GM12873 (cell line): Measurements from ENCODE around the gene EIF3F.

ENCODE experiments used
- TF ChIP-seq, protein P1 (sequence below): IDR thresholded peaks from 2 replicates; pipeline ENCODE4 v1.5.1; 2012; ENCODE audit warnings: low read depth, mild to moderate bottlenecking, moderate library complexity, low read length, control low read depth; ENCODE audit not compliant: insufficient read depth; ENCODE audit errors: missing control alignments

The EIF3F gene

DNA sequence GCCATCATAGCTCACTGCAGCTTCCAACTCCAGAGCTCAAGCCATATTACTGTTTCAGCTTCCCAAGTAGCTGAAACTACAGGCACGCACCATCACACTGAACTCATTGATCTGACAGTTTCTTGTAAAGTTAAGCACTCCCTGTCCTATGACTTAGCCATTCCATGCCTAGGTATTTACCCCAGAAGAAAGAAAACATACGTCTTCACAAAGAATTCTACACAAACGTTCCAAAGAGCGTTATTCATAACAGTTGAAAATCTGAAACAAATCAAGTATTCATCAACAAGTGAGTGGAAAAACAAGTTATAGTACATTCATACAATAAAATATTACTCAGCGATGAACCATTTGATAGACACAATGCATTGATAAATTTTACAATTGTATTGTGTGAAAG, 14.1 kb upstream of the EIF3F start:
- TF ChIP-seq, protein P1, sequence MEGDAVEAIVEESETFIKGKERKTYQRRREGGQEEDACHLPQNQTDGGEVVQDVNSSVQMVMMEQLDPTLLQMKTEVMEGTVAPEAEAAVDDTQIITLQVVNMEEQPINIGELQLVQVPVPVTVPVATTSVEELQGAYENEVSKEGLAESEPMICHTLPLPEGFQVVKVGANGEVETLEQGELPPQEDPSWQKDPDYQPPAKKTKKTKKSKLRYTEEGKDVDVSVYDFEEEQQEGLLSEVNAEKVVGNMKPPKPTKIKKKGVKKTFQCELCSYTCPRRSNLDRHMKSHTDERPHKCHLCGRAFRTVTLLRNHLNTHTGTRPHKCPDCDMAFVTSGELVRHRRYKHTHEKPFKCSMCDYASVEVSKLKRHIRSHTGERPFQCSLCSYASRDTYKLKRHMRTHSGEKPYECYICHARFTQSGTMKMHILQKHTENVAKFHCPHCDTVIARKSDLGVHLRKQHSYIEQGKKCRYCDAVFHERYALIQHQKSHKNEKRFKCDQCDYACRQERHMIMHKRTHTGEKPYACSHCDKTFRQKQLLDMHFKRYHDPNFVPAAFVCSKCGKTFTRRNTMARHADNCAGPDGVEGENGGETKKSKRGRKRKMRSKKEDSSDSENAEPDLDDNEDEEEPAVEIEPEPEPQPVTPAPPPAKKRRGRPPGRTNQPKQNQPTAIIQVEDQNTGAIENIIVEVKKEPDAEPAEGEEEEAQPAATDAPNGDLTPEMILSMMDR: no peak

DNA sequence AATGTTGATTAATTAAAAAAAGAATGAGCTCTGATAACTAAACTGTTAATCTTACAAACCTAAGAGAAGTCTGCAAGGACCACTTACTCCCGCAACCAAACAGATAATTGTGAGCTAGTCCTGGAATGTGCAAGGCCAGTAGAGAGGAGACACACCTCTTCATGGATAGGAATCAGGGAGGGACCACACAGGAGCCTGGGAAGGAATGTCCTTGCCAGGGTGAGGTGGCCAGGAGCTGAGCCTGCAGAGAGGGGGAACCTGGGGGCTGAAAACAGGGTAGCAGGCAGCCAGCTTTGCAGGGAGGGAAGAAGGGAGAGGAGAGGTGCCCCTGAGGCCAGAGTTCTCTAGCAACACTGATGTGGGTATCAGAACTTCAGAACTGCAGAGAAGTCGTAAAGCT, 12.5 kb upstream of the EIF3F start:
- TF ChIP-seq, protein P1: no peak

DNA sequence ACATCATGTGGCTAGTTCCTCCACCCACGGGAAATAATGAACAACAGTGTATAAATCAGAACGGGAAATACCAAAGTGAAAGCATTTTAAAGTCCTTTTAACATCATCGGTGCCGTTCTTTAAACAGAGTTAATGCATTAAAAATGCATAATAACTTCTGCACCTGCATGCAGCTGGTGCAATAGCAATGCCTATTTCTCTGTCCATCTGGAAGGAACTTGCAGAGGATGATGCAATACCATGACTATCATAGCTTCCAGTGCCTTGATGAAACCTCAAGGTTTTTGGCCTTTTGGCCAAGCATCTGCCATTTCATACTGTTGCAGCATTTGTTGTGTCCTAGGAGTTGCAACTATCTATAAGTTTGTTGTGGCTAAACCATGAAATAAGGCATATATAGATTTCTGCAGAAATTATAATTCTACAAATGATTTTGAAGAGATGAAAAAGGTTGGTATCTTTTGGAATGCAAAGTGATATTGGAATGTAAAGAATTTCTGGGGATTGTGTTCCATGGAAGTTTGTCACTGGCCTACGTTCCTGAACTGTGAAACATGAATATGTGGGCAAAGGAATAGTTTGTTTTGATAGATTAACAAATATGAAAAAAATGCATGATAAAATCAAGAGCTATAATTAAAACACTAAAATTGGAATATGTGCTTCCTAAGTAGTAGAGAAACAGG, 9.8 kb upstream of the EIF3F start:
- TF ChIP-seq, protein P1: no peak

DNA sequence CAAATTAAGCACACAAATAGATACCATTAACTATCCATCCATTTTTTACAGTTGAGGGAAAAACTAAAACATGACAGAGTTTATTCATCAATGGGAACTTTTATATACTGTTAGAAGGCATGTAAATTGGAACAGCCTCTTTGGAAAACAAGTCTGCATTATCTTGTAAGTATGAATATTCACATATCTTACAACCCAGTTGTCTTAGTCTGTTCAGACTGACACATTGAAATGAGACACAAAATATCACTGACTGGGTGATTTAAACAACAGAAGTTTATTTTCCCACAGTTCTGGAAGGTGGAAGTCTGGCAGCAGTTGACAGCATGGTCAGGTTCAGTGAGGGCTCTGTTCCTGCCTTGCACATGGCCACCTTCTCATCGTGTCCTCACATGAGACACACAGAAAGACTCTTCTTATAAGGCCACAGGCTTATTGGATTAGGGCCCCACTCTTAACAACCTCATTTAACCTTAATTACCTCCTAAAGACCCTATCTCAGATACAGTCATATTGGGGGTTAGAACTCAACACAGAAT, 5.4 kb upstream of the EIF3F start:
- TF ChIP-seq, protein P1: no peak

DNA sequence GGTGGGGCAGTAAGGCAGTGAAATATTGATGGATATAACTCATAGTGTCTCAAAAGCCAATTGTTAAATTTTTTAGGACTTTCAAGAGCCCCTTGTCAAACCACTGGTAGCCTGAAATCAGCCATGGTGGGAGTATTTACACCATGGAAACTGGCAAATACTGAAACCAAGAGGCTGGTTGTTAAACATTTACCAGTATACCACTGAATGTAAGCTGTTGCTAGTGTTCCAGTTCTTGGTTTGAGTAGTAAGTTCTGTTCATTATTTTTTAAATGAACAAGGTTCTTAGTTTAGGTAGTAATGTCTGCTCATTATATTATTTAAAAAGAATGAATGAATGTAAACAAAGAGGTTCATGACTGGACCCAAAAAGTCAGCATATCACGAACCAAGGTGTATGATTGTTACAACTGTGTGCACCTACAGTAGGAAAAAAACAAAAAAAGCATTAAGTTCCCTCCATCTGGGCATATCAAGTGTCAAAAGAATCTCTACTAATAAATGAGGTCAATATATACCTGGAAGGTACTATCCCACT, 4.5 kb upstream of the EIF3F start:
- TF ChIP-seq, protein P1: no peak

DNA sequence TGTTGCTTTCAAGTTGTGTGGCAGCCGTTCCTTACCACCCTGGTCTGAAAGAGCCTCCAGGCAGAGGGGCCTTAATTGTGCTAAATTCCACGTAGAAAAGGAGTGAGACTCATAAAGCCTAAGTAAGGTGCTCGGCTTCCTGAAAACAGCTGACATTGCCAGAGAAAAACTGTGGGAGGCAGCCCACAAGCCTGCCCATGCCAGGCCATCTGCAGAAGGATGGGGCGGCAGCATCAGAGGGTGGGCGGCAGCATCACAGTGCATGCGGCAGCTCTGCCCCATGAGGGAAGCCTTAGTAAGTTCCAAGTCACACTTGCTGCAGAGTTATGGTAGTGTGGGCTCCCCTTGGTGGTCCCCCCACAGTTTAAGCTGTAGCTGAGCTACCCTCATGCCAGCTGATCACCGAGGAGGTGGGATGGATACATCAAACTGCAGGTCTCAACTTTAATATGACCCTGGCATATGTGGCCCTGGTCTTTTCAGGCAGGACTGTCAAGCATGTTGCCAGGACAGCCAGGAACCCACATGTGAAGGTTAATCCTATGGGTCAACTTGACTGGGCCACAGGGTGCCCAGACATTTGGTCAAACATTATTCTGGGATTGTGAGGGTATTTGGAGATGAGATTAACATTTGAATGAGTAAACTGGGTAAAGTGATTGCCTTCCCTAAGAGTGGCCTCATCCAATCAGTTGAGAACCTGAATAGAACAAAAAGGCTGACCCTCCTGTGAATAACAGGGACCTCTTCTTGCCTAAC, 3.1 kb upstream of the EIF3F start:
- TF ChIP-seq, protein P1: no peak
